Measurements from ENCODE around the gene NFIX. TPM values are rescaled to one million over a fixed set of nuclear protein-coding genes. Genes with fewer than 3 reads are reported as not detected.

Gene NFIX
- total and polyA plus RNA-seq, 7 experiments from 2014 or later: 0.41 to 7.7 (median 5.9) TPM

DNA sequence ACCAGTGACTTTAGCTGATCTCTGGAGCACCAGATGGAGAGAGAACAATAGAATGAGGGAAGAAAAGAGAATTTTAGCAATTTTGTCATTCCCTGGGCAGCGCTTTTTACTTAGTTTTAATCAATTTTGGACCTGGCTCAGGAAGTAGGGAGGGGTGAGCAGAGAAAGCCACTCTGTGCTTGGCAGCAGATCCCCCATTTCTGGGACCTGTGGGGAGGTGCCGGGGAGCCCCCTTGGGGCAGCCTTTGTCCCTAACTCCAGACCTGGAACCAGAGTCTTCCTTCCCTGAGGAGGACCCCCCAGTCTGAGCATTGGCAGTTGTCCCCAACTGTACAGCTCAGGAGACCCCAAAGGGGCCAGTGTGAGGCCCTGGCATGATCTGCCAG, 96.9 kb downstream of the NFIX start:
- Mint-ChIP-seq H3K27me3 (peaks cover 6 to 27% (median 9%) of the 10 kb centered on the region in 5 donors), H3K4me1 (peaks cover 13 to 20% (median 15%) of the 10 kb centered on the region in 7 donors), H3K27ac (no peak overlapping the region), H3K4me3 (no peak overlapping the region), H3K9me3 (no peaks in the 10 kb centered on the region), H3K36me3 (no peaks in the 10 kb centered on the region)
- ChIA-PET POLR2A (no interaction called here), CTCF (interaction anchor here (1.0 to 6.2 kb wide), 3 partner anchors 114 to 127 kb away, joined by 3 to 75 read pairs (median 13); partner anchors contain the start of gene DAND5)
- no peaks in the 10 kb centered on the region for H3K36me3 ChIP-seq (ENCODE audit: control insufficient read depth in 2 of 3, insufficient read depth in 3 of 3, low read length in 3 of 3)
- H3K27me3 ChIP-seq (ENCODE audit: control insufficient read depth in 2 of 2, insufficient read depth in 2 of 2, low read length in 2 of 2): peaks cover 0 to 6% of the 10 kb centered on the region in 2 donors
- no peak overlapping the region for H3K4me3 ChIP-seq (ENCODE audit: low read length)
- peaks cover 15% of the 10 kb centered on the region in 2 donors for H3K4me1 ChIP-seq (ENCODE audit: control insufficient read depth in 2 of 2, insufficient read depth in 2 of 2, low read length in 2 of 2)
- intact Hi-C loops (cut with micrococcal nuclease): loop anchor here in 1 of 2 donors (2.0 to 10.0 kb wide), 2 partner anchors 61 to 207 kb away; partner anchors contain the start of genes DNASE2 and KLF1
- no peak for ATAC-seq
- H3K27ac ChIP-seq (ENCODE audit: low read depth, low read length): no peak overlapping the region
- no peaks in the 10 kb centered on the region for H3K9me3 ChIP-seq (ENCODE audit: control insufficient read depth in 2 of 3, low read length in 3 of 3)
- no peak for DNase-seq

DNA sequence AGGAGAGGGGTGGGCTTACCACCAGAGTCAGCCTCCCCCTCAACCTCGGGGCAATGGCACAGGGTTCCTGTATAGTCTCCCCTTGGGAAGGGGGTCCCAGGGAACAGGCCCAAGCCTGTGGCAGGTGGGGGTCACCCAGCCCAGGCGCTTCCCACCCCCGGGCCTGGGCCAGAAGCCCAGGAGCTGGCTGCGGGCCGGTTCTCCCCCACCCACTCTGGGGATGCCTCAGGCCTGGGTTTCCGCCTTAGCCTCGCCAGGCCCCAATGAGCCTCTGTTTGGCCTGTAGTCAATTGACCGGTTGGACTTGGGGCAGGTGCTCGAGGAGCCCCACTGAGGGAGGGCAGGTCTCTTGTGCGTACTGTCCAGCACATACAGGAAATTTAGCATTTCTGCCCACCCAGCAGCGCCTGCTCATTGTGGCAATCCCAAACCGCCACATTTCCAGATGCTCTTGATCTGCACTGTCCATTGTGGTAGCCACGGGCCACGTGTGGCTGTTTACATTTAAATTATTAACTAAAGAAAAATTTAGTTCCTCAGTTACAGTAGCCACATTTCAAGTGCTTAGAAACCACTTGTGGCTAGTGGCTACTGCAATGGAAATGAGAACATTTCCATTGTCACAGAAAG, 97.4 kb downstream of the NFIX start:
- H3K4me3 Mint-ChIP-seq: no peak overlapping the region
- H3K27ac Mint-ChIP-seq: no peak overlapping the region
- Histone ChIP-seq H3K27me3 (ENCODE audit: control insufficient read depth in 2 of 2, insufficient read depth in 2 of 2, low read length in 2 of 2) (peaks cover 0 to 6% of the 10 kb centered on the region in 2 donors), H3K9me3 (ENCODE audit: control insufficient read depth in 2 of 3, low read length in 3 of 3) (no peaks in the 10 kb centered on the region), H3K27ac (ENCODE audit: low read depth, low read length) (no peak overlapping the region), H3K36me3 (ENCODE audit: control insufficient read depth in 2 of 3, insufficient read depth in 3 of 3, low read length in 3 of 3) (no peaks in the 10 kb centered on the region), H3K4me3 (ENCODE audit: low read length) (no peak overlapping the region), H3K4me1 (ENCODE audit: control insufficient read depth in 2 of 2, insufficient read depth in 2 of 2, low read length in 2 of 2) (peaks cover 17 to 18% of the 10 kb centered on the region in 2 donors)
- ChIA-PET POLR2A (interaction anchor here (0.8 to 2.2 kb wide), 2 partner anchors 12 to 118 kb away, joined by 3 to 8 read pairs; no protein-coding TSS in a partner anchor), CTCF (interaction anchor here (1.6 to 6.2 kb wide), 4 partner anchors 59 to 127 kb away, joined by 4 to 75 read pairs (median 9); no protein-coding TSS in a partner anchor)
- intact Hi-C loops (cut with micrococcal nuclease): loop anchor here (1.0 to 10.0 kb wide), 6 partner anchors 31 to 208 kb away; partner anchors contain the start of genes DNASE2 (in 1 of the 2) and KLF1 (in 1 of the 2)
- DNase-seq (no peak), ATAC-seq (no peak)
- no peaks in the 10 kb centered on the region for H3K36me3 Mint-ChIP-seq
- H3K9me3 Mint-ChIP-seq: no peaks in the 10 kb centered on the region
- peaks cover 13 to 22% (median 16%) of the 10 kb centered on the region in 7 donors for H3K4me1 Mint-ChIP-seq
- peaks cover 6 to 30% (median 11%) of the 10 kb centered on the region in 5 donors for H3K27me3 Mint-ChIP-seq

DNA sequence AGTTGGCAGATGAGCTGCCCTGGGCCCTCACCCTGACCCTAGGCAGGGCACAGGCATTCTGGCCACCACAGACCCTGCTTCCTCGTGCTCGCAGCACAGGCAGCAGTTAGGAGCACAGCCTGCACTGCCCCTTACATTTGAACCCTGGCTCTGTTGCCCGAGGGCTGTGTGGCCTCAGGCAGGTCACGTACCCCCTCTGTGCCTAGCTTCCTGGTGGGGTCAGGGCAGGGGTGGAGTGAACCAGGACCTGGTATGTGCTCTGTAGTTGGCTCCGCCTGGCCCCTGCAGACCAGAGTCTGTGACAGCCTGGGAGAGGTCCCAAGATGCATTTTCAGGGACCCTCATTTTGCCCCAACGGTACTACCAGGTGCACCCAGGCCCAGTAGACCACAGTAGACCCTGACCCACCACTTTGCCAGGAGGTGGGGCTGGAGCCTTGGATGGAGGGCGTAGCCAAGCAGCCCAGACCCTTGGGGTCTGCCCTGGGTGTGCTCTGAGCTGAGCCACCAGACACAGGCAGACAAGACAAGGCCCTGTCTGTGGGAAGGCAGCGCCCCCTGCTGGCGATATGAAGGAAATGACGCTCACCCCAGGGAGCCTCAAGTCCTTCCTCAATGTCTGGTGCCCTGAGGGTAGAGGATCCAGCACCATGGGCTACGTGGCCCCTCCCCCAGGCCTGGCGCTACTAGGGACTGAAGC, 98.3 kb downstream of the NFIX start:
- H3K27me3 ChIP-seq (ENCODE audit: control insufficient read depth in 2 of 2, insufficient read depth in 2 of 2, low read length in 2 of 2): peaks cover 0 to 6% of the 10 kb centered on the region in 2 donors
- H3K4me3 ChIP-seq (ENCODE audit: low read length): no peak overlapping the region
- peaks cover 13 to 30% (median 23%) of the 10 kb centered on the region in 7 donors for H3K4me1 Mint-ChIP-seq
- no peaks in the 10 kb centered on the region for H3K9me3 Mint-ChIP-seq
- ATAC-seq (peak; percentile 85), DNase-seq (peak; percentile 71 to 83 (median 78))
- H3K36me3 Mint-ChIP-seq: peaks cover 0 to 2% (median 0%) of the 10 kb centered on the region in 5 donors
- H3K9me3 ChIP-seq (ENCODE audit: control insufficient read depth in 2 of 3, low read length in 3 of 3): no peaks in the 10 kb centered on the region
- ChIA-PET POLR2A (interaction anchor here (0.8 to 2.2 kb wide), 4 partner anchors 11 to 302 kb away, joined by 3 to 8 read pairs (median 4); no protein-coding TSS in a partner anchor), CTCF (interaction anchor here (0.6 to 6.2 kb wide), 11 partner anchors 12 to 476 kb away, joined by 3 to 75 read pairs (median 5); no protein-coding TSS in a partner anchor)
- H3K27ac ChIP-seq (ENCODE audit: low read depth, low read length): no peak overlapping the region
- peaks cover 6 to 37% (median 16%) of the 10 kb centered on the region in 5 donors for H3K27me3 Mint-ChIP-seq
- no peak overlapping the region for H3K27ac Mint-ChIP-seq
- H3K36me3 ChIP-seq (ENCODE audit: control insufficient read depth in 2 of 3, insufficient read depth in 3 of 3, low read length in 3 of 3): no peaks in the 10 kb centered on the region
- intact Hi-C loops (cut with micrococcal nuclease): loop anchor here (1.0 to 10.0 kb wide), 8 partner anchors 11 to 209 kb away; partner anchors contain the start of genes DNASE2 (in 1 of the 2) and KLF1 (in 1 of the 2)
- peaks cover 18% of the 10 kb centered on the region in 2 donors for H3K4me1 ChIP-seq (ENCODE audit: control insufficient read depth in 2 of 2, insufficient read depth in 2 of 2, low read length in 2 of 2)
- H3K4me3 Mint-ChIP-seq: peak overlapping the region in 1 of 10 donors; percentile 25

DNA sequence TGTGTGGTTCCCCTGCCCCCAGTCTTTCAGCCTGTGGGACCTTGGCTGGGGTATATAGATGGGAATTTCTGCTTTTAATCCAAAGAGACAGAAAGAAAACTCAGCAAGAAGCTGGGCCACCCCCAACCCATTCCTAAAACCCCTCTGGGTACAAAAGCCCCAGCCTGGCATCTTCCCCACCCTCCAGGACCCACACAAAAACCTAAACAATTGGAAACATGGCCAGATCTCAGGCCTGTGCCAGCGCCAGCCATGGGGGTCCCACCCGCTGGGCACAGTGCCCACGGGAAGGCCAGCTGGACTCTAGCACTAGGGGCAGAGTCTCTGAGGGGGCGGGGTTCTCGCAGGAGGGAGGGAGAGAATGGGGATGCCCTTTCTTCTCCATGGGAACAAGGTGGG, 98.8 kb downstream of the NFIX start:
- no peak for ATAC-seq

DNA sequence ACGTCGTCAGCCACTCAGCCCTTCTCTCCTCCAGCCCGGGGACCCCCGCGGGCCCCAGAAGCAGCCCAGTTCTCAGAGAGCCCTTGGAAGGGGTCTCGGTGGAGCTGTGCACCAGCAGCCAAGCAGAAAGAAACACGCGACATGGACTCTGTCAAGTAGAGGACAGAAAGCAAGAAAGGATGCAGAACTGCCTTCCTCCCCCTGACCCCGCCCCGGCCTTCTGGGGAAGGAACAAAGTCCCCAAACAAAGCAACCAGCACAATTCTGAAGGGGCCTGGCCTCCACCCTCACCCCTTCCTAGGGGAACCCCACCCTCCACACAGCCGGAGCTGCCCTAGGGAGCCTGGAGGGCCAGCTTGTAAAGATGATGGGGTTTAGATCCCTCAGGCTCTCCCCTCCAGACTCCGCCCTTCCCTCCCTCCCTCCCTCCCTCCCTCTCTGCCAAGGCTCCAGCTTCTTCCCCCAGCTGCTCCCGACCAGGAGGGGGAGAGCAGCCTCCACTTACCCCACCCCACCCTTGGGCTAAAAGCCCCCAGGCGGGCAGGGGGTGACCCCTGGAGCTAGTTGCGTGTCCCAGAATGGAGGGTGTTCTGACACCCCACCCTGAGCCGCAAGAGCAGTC, 99.6 kb downstream of the NFIX start:
- Histone ChIP-seq H3K36me3 (ENCODE audit: control insufficient read depth in 2 of 3, insufficient read depth in 3 of 3, low read length in 3 of 3) (no peaks in the 10 kb centered on the region), H3K4me1 (ENCODE audit: control insufficient read depth in 2 of 2, insufficient read depth in 2 of 2, low read length in 2 of 2) (peaks cover 28 to 29% of the 10 kb centered on the region in 2 donors), H3K4me3 (ENCODE audit: low read length) (no peak overlapping the region), H3K27ac (ENCODE audit: low read depth, low read length) (no peak overlapping the region), H3K9me3 (ENCODE audit: control insufficient read depth in 2 of 3, low read length in 3 of 3) (no peaks in the 10 kb centered on the region), H3K27me3 (ENCODE audit: control insufficient read depth in 2 of 2, insufficient read depth in 2 of 2, low read length in 2 of 2) (peaks cover 0 to 6% of the 10 kb centered on the region in 2 donors)
- no peak for ATAC-seq
- intact Hi-C loops (cut with micrococcal nuclease): loop anchor here in 1 of 2 donors (1.0 to 10.0 kb wide), 4 partner anchors 9 to 303 kb away; partner anchors contain the start of genes DNASE2, JUNB and KLF1
- peak overlapping the region in 3 of 10 donors; percentile 12 to 82 (median 21) for H3K4me3 Mint-ChIP-seq
- peaks cover 0 to 3% (median 0%) of the 10 kb centered on the region in 5 donors for H3K36me3 Mint-ChIP-seq
- ChIA-PET CTCF (interaction anchor here (2.0 to 6.2 kb wide), 5 partner anchors 10 to 129 kb away, joined by 4 to 75 read pairs (median 13); no protein-coding TSS in a partner anchor), POLR2A (interaction anchor here (0.6 to 2.2 kb wide), 4 partner anchors 10 to 180 kb away, joined by 3 to 8 read pairs (median 4); no protein-coding TSS in a partner anchor)
- no peaks in the 10 kb centered on the region for H3K9me3 Mint-ChIP-seq
- H3K27ac Mint-ChIP-seq: peak overlapping the region in 5 of 9 donors; percentile 21 to 72 (median 41)
- peaks cover 6 to 39% (median 16%) of the 10 kb centered on the region in 5 donors for H3K27me3 Mint-ChIP-seq
- H3K4me1 Mint-ChIP-seq: peaks cover 17 to 37% (median 29%) of the 10 kb centered on the region in 7 donors
- peak in 1 of 9 donors; percentile 16 for DNase-seq

More for the DNA sequence above, 98.8 kb downstream of the NFIX start:
- H3K4me3 ChIP-seq (ENCODE audit: low read length): no peak overlapping the region
- intact Hi-C loops (cut with micrococcal nuclease): loop anchor here in 1 of 2 donors (1.0 to 10.0 kb wide), 3 partner anchors 10 to 209 kb away; partner anchors contain the start of genes DNASE2 and KLF1
- CTCF ChIA-PET: interaction anchor here (0.6 to 6.2 kb wide), 10 partner anchors 11 to 476 kb away, joined by 3 to 75 read pairs (median 5); no protein-coding TSS in a partner anchor
- Mint-ChIP-seq H3K9me3 (no peaks in the 10 kb centered on the region), H3K4me1 (peaks cover 16 to 34% (median 26%) of the 10 kb centered on the region in 7 donors), H3K36me3 (peaks cover 0 to 2% (median 0%) of the 10 kb centered on the region in 5 donors), H3K4me3 (peak overlapping the region in 1 of 10 donors; percentile 25), H3K27ac (no peak overlapping the region), H3K27me3 (peaks cover 6 to 39% (median 16%) of the 10 kb centered on the region in 5 donors)
- no peak overlapping the region for H3K27ac ChIP-seq (ENCODE audit: low read depth, low read length)
- no peak for DNase-seq
- H3K27me3 ChIP-seq (ENCODE audit: control insufficient read depth in 2 of 2, insufficient read depth in 2 of 2, low read length in 2 of 2): peaks cover 0 to 6% of the 10 kb centered on the region in 2 donors
- no peaks in the 10 kb centered on the region for H3K36me3 ChIP-seq (ENCODE audit: control insufficient read depth in 2 of 3, insufficient read depth in 3 of 3, low read length in 3 of 3)
- POLR2A ChIA-PET: interaction anchor here (0.9 to 2.2 kb wide), 3 partner anchors 11 to 302 kb away, joined by 3 to 8 read pairs (median 4); no protein-coding TSS in a partner anchor
- peaks cover 24% of the 10 kb centered on the region in 2 donors for H3K4me1 ChIP-seq (ENCODE audit: control insufficient read depth in 2 of 2, insufficient read depth in 2 of 2, low read length in 2 of 2)
- H3K9me3 ChIP-seq (ENCODE audit: control insufficient read depth in 2 of 3, low read length in 3 of 3): no peaks in the 10 kb centered on the region

Measured in naive thymus-derived CD4-positive, alpha-beta T cell (primary cell).